Kidney tubule cell (primary cell): ENCODE results near the gene TRAPPC2L.
"Not testable (repeated sequence)": the region's sequence is repeated elsewhere in the genome, so short reads cannot be mapped to it uniquely, and the experiment has no call there.

ENCODE experiments used
- DNase-seq: peaks from one replicate; pipeline ENCODE4 v3.0.0-alpha.2; 2018; ENCODE audit warnings: low spot score

TRAPPC2L gene

GRCh38 chr16:88893127-88893968, 36.4 kb downstream of the TRAPPC2L start:
- DNase-seq: peak; percentile 59

GRCh38 chr16:88894266-88894665, 37.3 kb downstream of the TRAPPC2L start:
- not testable (repeated sequence) for DNase-seq

- no peak for DNase-seq
Measured at GRCh38 chr16:88894681-88895300, 37.9 kb downstream of the TRAPPC2L start.

GRCh38 chr16:88895335-88895734, 38.4 kb downstream of the TRAPPC2L start:
- DNase-seq: no peak

- no peak for DNase-seq
Measured at GRCh38 chr16:88896238-88897070, 39.5 kb downstream of the TRAPPC2L start.

- no peak for DNase-seq
Measured at GRCh38 chr16:88897696-88898425, 40.9 kb downstream of the TRAPPC2L start.

GRCh38 chr16:88899901-88900661, 43.2 kb downstream of the TRAPPC2L start:
- DNase-seq: no peak

- no peak for DNase-seq
Measured at GRCh38 chr16:88900662-88901052, 43.7 kb downstream of the TRAPPC2L start.

- DNase-seq: no peak
Measured at GRCh38 chr16:88901718-88902337, 44.9 kb downstream of the TRAPPC2L start.

- no peak for DNase-seq
Measured at GRCh38 chr16:88902744-88903143, 45.8 kb downstream of the TRAPPC2L start.

- DNase-seq: no peak
Measured at GRCh38 chr16:88903267-88903666, 46.3 kb downstream of the TRAPPC2L start.

GRCh38 chr16:88904676-88905365, 47.9 kb downstream of the TRAPPC2L start:
- no peak for DNase-seq

GRCh38 chr16:88905563-88905962, 48.6 kb downstream of the TRAPPC2L start:
- DNase-seq: no peak

GRCh38 chr16:88906020-88906419, 49.1 kb downstream of the TRAPPC2L start:
- DNase-seq: no peak

GRCh38 chr16:88906535-88907105, 49.7 kb downstream of the TRAPPC2L start:
- DNase-seq: no peak

GRCh38 chr16:88907768-88908167, 50.8 kb downstream of the TRAPPC2L start:
- peak; percentile 76 for DNase-seq

GRCh38 chr16:88908307-88908706, 51.4 kb downstream of the TRAPPC2L start:
- DNase-seq: no peak

GRCh38 chr16:88909431-88910210, 52.7 kb downstream of the TRAPPC2L start:
- no peak for DNase-seq
